SK-N-SH treated with all-trans-retinoic acid at 6 μM for 48 hours (cell line): ENCODE data around the gene PRSS16.

Experiments
- ATAC-seq: fragments of 200-7000 bp; cut with Tn5 transposase; 3 replicates; pipeline ENCODE4 v1.9.1; 2020; ENCODE audit warnings: mild to moderate bottlenecking, moderate library complexity
- ARNTL ChIP-seq: fragments of 450-650 bp; formaldehyde crosslinking; IDR thresholded peaks from 2 replicates; pipeline ENCODE4 v1.5.0; 2020; ENCODE audit warnings: low read depth, mild to moderate bottlenecking, moderate library complexity, borderline replicate concordance
- BACH2 ChIP-seq: fragments of 250-450 bp; sonication (Bioruptor Pico); IDR thresholded peaks from 2 replicates; pipeline ENCODE4 v1.9.0; 2021; ENCODE audit warnings: mild to moderate bottlenecking, borderline replicate concordance
- CSDC2 ChIP-seq: fragments of 250-450 bp; sonication (Bioruptor Pico); IDR thresholded peaks from 2 replicates; pipeline ENCODE4 v1.5.0; 2020; ENCODE audit warnings: mild to moderate bottlenecking, moderate library complexity
- CSRNP3 ChIP-seq: fragments of 250-450 bp; sonication (Bioruptor Pico); IDR thresholded peaks from 2 replicates; pipeline ENCODE4 v1.5.1; 2021; ENCODE audit warnings: mild to moderate bottlenecking, moderate library complexity
- ESRRG ChIP-seq: fragments of 250-450 bp; sonication (Bioruptor Pico); IDR thresholded peaks from 2 replicates; pipeline ENCODE4 v1.6.1; 2021; ENCODE audit warnings: mild to moderate bottlenecking
- GLIS3 ChIP-seq: fragments of 250-450 bp; sonication (Bioruptor Pico); IDR thresholded peaks from 2 replicates; pipeline ENCODE4 v1.5.0; 2020; ENCODE audit warnings: mild to moderate bottlenecking, moderate library complexity
- ISL1 ChIP-seq: fragments of 250-450 bp; sonication (Bioruptor Pico); IDR thresholded peaks from 2 replicates; pipeline ENCODE4 v2.1.2; 2022; ENCODE audit warnings: mild to moderate bottlenecking, moderate library complexity
- OSR1 ChIP-seq: fragments of 250-450 bp; sonication (Bioruptor Pico); IDR thresholded peaks from 2 replicates; pipeline ENCODE4 v1.8.0; 2022; ENCODE audit warnings: moderate library complexity, mild to moderate bottlenecking, inconsistent platforms
- PPARA ChIP-seq: fragments of 250-450 bp; sonication (Bioruptor Pico); IDR thresholded peaks from 2 replicates; pipeline ENCODE4 v1.5.0; 2020; ENCODE audit warnings: mild to moderate bottlenecking, borderline replicate concordance
- RARB ChIP-seq: fragments of 250-450 bp; sonication (Bioruptor Pico); IDR thresholded peaks from 2 replicates; pipeline ENCODE4 v1.8.0; 2021; ENCODE audit warnings: mild to moderate bottlenecking, moderate library complexity
- SNAI2 ChIP-seq: fragments of 250-450 bp; sonication (Bioruptor Pico); IDR thresholded peaks from 2 replicates; pipeline ENCODE4 v1.5.0; 2020; ENCODE audit warnings: mild to moderate bottlenecking, moderate library complexity
- TCF4 ChIP-seq: fragments of 250-450 bp; sonication (Bioruptor Pico); IDR thresholded peaks from 2 replicates; pipeline ENCODE4 v1.8.0; 2021; ENCODE audit warnings: mild to moderate bottlenecking, moderate library complexity, borderline replicate concordance
- TSHZ2 ChIP-seq: fragments of 250-450 bp; sonication (Bioruptor Pico); IDR thresholded peaks from 2 replicates; pipeline ENCODE4 v1.5.0; 2020; ENCODE audit warnings: mild to moderate bottlenecking, moderate library complexity
- ZC3H10 ChIP-seq: fragments of 250-450 bp; sonication (Bioruptor Pico); IDR thresholded peaks from 2 replicates; pipeline ENCODE4 v1.5.1; 2021; ENCODE audit warnings: mild to moderate bottlenecking, moderate library complexity
- ZFP30 ChIP-seq: fragments of 450-650 bp; formaldehyde crosslinking; IDR thresholded peaks from 2 replicates; pipeline ENCODE4 v1.5.0; 2022; ENCODE audit warnings: mild to moderate bottlenecking, moderate library complexity
- ZNF565 ChIP-seq: fragments of 450-650 bp; formaldehyde crosslinking; conservative IDR thresholded peaks from 2 replicates; pipeline ENCODE4 v1.5.0; 2020; ENCODE audit warnings: low read depth, mild to moderate bottlenecking, moderate library complexity
- ZNF70 ChIP-seq: fragments of 450-650 bp; formaldehyde crosslinking; IDR thresholded peaks from 2 replicates; pipeline ENCODE4 v1.5.0; 2020; ENCODE audit warnings: mild to moderate bottlenecking, moderate library complexity
- ZNF8 ChIP-seq: fragments of 450-650 bp; formaldehyde crosslinking; IDR thresholded peaks from 2 replicates; pipeline ENCODE4 v1.5.0; 2020; ENCODE audit warnings: mild to moderate bottlenecking, moderate library complexity
- TF ChIP-seq, protein P1 (sequence below): fragments of 250-450 bp; sonication (Bioruptor Pico); IDR thresholded peaks from 2 replicates; pipeline ENCODE4 v1.8.0; 2020; ENCODE audit warnings: mild to moderate bottlenecking, moderate library complexity, borderline replicate concordance
- TF ChIP-seq, protein P2 (sequence below): fragments of 250-450 bp; sonication (Bioruptor Pico); IDR thresholded peaks from 2 replicates; pipeline ENCODE4 v1.8.0; 2021; ENCODE audit warnings: low read depth, mild to moderate bottlenecking, moderate library complexity, borderline replicate concordance

PRSS16 gene

GRCh38 chr6:27250277-27251111, 3.0 kb downstream of the PRSS16 start:
- TF ChIP-seq ZNF70 = no peak
- TF ChIP-seq, protein P1, sequence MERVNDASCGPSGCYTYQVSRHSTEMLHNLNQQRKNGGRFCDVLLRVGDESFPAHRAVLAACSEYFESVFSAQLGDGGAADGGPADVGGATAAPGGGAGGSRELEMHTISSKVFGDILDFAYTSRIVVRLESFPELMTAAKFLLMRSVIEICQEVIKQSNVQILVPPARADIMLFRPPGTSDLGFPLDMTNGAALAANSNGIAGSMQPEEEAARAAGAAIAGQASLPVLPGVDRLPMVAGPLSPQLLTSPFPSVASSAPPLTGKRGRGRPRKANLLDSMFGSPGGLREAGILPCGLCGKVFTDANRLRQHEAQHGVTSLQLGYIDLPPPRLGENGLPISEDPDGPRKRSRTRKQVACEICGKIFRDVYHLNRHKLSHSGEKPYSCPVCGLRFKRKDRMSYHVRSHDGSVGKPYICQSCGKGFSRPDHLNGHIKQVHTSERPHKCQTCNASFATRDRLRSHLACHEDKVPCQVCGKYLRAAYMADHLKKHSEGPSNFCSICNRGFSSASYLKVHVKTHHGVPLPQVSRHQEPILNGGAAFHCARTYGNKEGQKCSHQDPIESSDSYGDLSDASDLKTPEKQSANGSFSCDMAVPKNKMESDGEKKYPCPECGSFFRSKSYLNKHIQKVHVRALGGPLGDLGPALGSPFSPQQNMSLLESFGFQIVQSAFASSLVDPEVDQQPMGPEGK (CRISPR knock-in tag) = no peak
- TF ChIP-seq PPARA = no peak
- TF ChIP-seq BACH2 (CRISPR knock-in tag) = no peak
- no peak for TF ChIP-seq GLIS3 (CRISPR knock-in tag)
- ATAC-seq = peak; percentile 21; the same call in 2 of the 3 replicates

GRCh38 chr6:27251112-27251605, 3.7 kb downstream of the PRSS16 start:
- TF ChIP-seq SNAI2 (CRISPR knock-in tag) (no peak), ESRRG (CRISPR knock-in tag) (no peak), ZNF70 (no peak), ZFP30 (CRISPR knock-in tag) (no peak), RARB (CRISPR knock-in tag) (no peak), CSDC2 (CRISPR knock-in tag) (no peak), PPARA (no peak), BACH2 (CRISPR knock-in tag) (no peak), ISL1 (CRISPR knock-in tag) (no peak), ZC3H10 (CRISPR knock-in tag) (no peak), ZNF565 (CRISPR knock-in tag) (no peak), TSHZ2 (CRISPR knock-in tag) (no peak), CSRNP3 (CRISPR knock-in tag) (no peak), OSR1 (CRISPR knock-in tag) (no peak), ARNTL (no peak)
- TF ChIP-seq, protein P2, sequence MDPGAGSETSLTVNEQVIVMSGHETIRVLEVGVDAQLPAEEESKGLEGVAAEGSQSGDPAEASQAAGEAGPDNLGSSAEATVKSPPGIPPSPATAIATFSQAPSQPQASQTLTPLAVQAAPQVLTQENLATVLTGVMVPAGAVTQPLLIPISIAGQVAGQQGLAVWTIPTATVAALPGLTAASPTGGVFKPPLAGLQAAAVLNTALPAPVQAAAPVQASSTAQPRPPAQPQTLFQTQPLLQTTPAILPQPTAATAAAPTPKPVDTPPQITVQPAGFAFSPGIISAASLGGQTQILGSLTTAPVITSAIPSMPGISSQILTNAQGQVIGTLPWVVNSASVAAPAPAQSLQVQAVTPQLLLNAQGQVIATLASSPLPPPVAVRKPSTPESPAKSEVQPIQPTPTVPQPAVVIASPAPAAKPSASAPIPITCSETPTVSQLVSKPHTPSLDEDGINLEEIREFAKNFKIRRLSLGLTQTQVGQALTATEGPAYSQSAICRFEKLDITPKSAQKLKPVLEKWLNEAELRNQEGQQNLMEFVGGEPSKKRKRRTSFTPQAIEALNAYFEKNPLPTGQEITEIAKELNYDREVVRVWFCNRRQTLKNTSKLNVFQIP (CRISPR knock-in tag) = no peak
- TF ChIP-seq, protein P1 (CRISPR knock-in tag) = no peak
- TF ChIP-seq, all 23 proteins: peak for 0
- ATAC-seq = peak; percentile 78

DNA sequence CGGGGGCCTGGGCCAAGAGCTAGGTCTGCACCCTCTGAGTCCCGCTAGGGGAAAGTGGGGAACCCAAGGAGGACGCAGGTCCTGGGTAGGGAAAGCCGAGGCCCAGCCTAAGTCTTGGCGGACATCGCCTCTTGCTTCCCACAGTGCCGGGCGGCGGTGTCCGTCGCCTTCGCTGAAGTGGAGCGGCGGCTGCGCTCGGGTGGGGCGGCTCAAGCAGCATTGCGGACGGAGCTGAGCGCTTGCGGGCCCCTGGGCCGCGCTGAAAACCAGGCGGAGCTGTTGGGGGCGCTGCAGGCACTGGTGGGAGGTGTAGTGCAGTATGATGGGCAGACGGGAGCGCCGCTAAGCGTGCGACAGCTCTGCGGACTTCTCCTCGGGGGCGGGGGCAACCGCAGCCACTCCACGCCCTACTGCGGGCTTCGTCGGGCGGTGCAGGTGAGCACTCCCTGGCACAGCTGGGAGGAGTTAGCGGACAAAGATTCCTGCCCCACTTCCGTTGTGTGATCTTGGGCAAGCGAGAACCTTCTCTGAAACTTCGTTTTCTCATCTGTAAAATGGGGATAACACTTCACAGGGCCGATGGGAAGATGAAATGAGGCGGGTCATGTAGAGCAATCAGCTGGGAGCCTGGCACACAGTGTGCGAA, 4.2 kb downstream of the PRSS16 start:
- peak; percentile 88 for ATAC-seq
- no peak for TF ChIP-seq BACH2 (CRISPR knock-in tag)
- TF ChIP-seq TCF4 = no peak
- TF ChIP-seq GLIS3 (CRISPR knock-in tag) = no peak
- TF ChIP-seq, protein P2 (CRISPR knock-in tag) = no peak
- no peak for TF ChIP-seq ZNF70
- TF ChIP-seq ZNF8 (CRISPR knock-in tag) = no peak
- TF ChIP-seq CSRNP3 (CRISPR knock-in tag) = no peak
- TF ChIP-seq, protein P1 (CRISPR knock-in tag) = no peak
- no peak for TF ChIP-seq ISL1 (CRISPR knock-in tag)
- no peak for TF ChIP-seq RARB (CRISPR knock-in tag)
